ENCODE measurements around the gene FAM184A. TPM values are rescaled to one million over a fixed set of nuclear protein-coding genes. Genes with fewer than 3 reads are reported as not detected.

The FAM184A gene
- polyA plus RNA-seq, 4 donors: 1.8 to 16.7 (median 4.3) TPM

DNA sequence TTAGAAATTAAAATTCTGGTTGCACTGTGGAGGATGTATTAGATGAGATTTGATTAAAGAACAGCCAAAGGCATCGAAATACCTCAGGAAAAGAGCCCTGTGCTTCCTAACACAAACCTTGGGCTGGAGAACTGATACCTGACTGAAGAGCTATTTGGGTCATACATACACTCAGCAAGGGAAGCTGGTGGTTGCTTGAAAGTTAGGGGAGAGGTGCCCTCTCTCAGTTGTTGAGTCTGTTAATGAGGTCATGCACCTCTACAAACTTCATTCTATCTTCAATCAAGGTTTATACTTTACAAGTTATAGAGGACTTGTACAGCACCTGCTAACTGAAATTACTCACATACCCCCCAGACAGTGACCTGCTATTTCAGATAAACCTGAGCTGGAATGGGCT is 25.5 kb downstream of the FAM184A start:
- H3K4me3 ChIP-seq (ENCODE audit: low read depth in 1 of 3, low read length in 3 of 3): no peak overlapping the region
- no peak for DNase-seq
- WGBS, 3 donors: 65 to 86% (median 75%) methylated on average over 1 of the region's 1 CpG
- H3K27me3 ChIP-seq (ENCODE audit: control insufficient read depth in 3 of 3, insufficient read depth in 3 of 3, low read length in 3 of 3): no peaks in the 10 kb centered on the region
- H3K9me3 ChIP-seq (ENCODE audit: control insufficient read depth in 2 of 2, insufficient read depth in 1 of 2, low read depth in 1 of 2, low read length in 1 of 2): no peaks in the 10 kb centered on the region
- H3K27ac ChIP-seq (ENCODE audit: low read depth in 1 of 3, low read length in 2 of 3): no peak overlapping the region
- H3K36me3 ChIP-seq (ENCODE audit: control insufficient read depth in 3 of 3, insufficient read depth in 2 of 3, low read depth in 1 of 3, low read length in 3 of 3): no peaks in the 10 kb centered on the region
- H3K4me1 ChIP-seq (ENCODE audit: control insufficient read depth in 3 of 3, insufficient read depth in 2 of 3, low read depth in 1 of 3, low read length in 2 of 3): no peaks in the 10 kb centered on the region
- FAIRE-seq: no peak

DNA sequence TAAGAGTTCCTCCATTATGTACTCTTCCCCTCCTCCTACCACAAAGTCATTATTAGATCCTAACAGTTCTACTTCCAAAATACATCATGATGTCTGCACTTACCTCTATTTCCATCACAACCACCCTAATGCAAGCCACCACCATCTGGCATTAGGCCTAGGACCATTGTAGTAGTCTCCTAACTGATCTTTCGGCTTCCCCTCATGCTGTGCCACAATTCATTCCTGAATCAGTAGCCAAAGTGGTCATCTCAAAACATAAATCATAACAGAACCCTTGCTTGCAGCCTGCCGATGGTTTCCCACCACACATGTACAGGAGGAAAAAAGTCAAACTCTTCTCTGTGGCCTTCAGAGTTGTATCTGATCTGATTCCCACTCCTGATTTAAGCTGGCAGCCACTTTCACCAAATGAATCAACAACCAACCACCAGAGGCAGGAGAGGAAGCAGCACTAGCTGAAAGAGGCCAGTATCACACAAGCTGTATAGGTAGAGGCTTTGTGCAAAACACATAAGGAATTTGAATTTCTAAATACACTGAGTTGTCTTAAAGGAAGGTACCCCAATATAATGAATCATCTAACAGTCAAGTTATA is 26.1 kb downstream of the FAM184A start:
- H3K4me1 ChIP-seq (ENCODE audit: control insufficient read depth in 3 of 3, insufficient read depth in 2 of 3, low read depth in 1 of 3, low read length in 2 of 3): no peaks in the 10 kb centered on the region
- H3K27ac ChIP-seq (ENCODE audit: low read depth in 1 of 3, low read length in 2 of 3): no peak overlapping the region
- FAIRE-seq: no peak
- no peaks in the 10 kb centered on the region for H3K27me3 ChIP-seq (ENCODE audit: control insufficient read depth in 3 of 3, insufficient read depth in 3 of 3, low read length in 3 of 3)
- H3K36me3 ChIP-seq (ENCODE audit: control insufficient read depth in 3 of 3, insufficient read depth in 2 of 3, low read depth in 1 of 3, low read length in 3 of 3): no peaks in the 10 kb centered on the region
- 54 to 87% (median 69%) methylated on average over 2 of the region's 2 CpGs for WGBS, 3 donors
- H3K4me3 ChIP-seq (ENCODE audit: low read depth in 1 of 3, low read length in 3 of 3): no peak overlapping the region
- H3K9me3 ChIP-seq (ENCODE audit: control insufficient read depth in 2 of 2, insufficient read depth in 1 of 2, low read depth in 1 of 2, low read length in 1 of 2): no peaks in the 10 kb centered on the region
- no peak for DNase-seq

DNA sequence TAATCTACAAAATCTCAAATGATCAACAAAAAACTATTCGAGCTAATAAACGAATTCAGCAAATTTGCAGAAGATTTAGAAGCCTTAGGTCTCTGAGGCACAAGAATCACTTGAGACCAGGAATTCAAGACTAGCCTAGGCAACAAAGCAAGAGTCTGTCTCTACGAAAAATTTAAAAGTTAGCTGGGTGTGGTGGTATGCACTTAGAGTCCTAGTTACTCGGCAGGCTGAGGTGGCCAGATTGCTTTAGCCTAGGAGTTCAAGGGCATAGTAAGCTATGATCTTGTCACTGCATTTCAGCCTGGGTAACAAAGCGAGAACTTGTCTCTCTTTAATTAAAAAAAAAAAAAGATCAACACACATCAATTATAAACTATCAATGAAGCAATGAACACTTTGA is 34.2 kb downstream of the FAM184A start:
- no peak for FAIRE-seq
- no peak for DNase-seq
- H3K36me3 ChIP-seq (ENCODE audit: control insufficient read depth in 3 of 3, insufficient read depth in 2 of 3, low read depth in 1 of 3, low read length in 3 of 3): peaks cover 0 to 2% (median 0%) of the 10 kb centered on the region in 3 donors
- peaks cover 0 to 2% of the 10 kb centered on the region in 2 donors for H3K9me3 ChIP-seq (ENCODE audit: control insufficient read depth in 2 of 2, insufficient read depth in 1 of 2, low read depth in 1 of 2, low read length in 1 of 2)
- no peaks in the 10 kb centered on the region for H3K4me1 ChIP-seq (ENCODE audit: control insufficient read depth in 3 of 3, insufficient read depth in 2 of 3, low read depth in 1 of 3, low read length in 2 of 3)
- WGBS, 3 donors: 89 to 92% (median 92%) methylated on average over 5 of the region's 5 CpGs
- no peak overlapping the region for H3K4me3 ChIP-seq (ENCODE audit: low read depth in 1 of 3, low read length in 3 of 3)
- H3K27me3 ChIP-seq (ENCODE audit: control insufficient read depth in 3 of 3, insufficient read depth in 3 of 3, low read length in 3 of 3): no peaks in the 10 kb centered on the region
- no peak overlapping the region for H3K27ac ChIP-seq (ENCODE audit: low read depth in 1 of 3, low read length in 2 of 3)

DNA sequence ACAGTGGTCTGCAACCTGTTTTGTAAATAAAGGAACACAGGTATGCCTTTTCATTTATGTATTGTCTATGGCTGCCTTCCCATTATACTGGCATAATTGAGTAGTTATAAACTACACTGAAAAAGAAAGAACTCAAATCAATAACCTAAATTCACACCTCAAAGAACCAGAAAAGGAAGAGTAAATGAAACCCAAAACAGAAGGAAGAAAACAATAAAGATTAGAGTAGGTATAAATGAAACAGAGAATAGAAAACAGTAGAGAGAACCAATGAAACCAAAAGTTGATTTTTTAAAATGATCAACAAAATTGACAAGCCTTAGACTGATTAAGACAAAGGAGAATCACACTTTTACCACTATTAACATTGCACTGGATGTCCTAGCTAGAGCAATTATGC is 34.7 kb downstream of the FAM184A start:
- Histone ChIP-seq H3K4me1 (ENCODE audit: control insufficient read depth in 3 of 3, insufficient read depth in 2 of 3, low read depth in 1 of 3, low read length in 2 of 3) (no peaks in the 10 kb centered on the region), H3K36me3 (ENCODE audit: control insufficient read depth in 3 of 3, insufficient read depth in 2 of 3, low read depth in 1 of 3, low read length in 3 of 3) (peaks cover 0 to 2% (median 0%) of the 10 kb centered on the region in 3 donors), H3K4me3 (ENCODE audit: low read depth in 1 of 3, low read length in 3 of 3) (no peak overlapping the region), H3K27me3 (ENCODE audit: control insufficient read depth in 3 of 3, insufficient read depth in 3 of 3, low read length in 3 of 3) (no peaks in the 10 kb centered on the region), H3K9me3 (ENCODE audit: control insufficient read depth in 2 of 2, insufficient read depth in 1 of 2, low read depth in 1 of 2, low read length in 1 of 2) (peaks cover 0 to 2% of the 10 kb centered on the region in 2 donors), H3K27ac (ENCODE audit: low read depth in 1 of 3, low read length in 2 of 3) (no peak overlapping the region)
- DNase-seq (no peak), FAIRE-seq (no peak)

DNA sequence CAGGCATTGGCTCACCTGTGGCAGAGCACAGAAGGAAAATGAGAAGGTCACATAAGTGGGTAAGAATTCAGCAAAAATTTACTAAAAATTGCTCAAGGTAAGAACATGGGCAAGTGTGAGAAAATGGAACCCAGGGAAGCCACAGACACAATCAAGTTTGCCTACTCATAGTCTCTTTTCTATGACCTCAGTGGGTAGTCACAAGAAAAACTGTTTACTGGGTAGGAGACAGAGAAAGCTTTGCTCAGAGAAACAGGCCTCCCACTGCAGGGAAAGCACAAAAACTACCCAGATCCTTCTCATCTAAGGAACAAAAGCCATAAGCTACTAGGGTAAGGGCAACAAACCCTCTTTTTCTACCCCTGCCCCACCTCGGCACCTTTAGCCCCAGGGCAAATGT is 35.2 kb downstream of the FAM184A start:
- Histone ChIP-seq H3K4me1 (ENCODE audit: control insufficient read depth in 3 of 3, insufficient read depth in 2 of 3, low read depth in 1 of 3, low read length in 2 of 3) (no peaks in the 10 kb centered on the region), H3K27ac (ENCODE audit: low read depth in 1 of 3, low read length in 2 of 3) (no peak overlapping the region), H3K9me3 (ENCODE audit: control insufficient read depth in 2 of 2, insufficient read depth in 1 of 2, low read depth in 1 of 2, low read length in 1 of 2) (peaks cover 0 to 2% of the 10 kb centered on the region in 2 donors), H3K27me3 (ENCODE audit: control insufficient read depth in 3 of 3, insufficient read depth in 3 of 3, low read length in 3 of 3) (no peaks in the 10 kb centered on the region), H3K4me3 (ENCODE audit: low read depth in 1 of 3, low read length in 3 of 3) (no peak overlapping the region), H3K36me3 (ENCODE audit: control insufficient read depth in 3 of 3, insufficient read depth in 2 of 3, low read depth in 1 of 3, low read length in 3 of 3) (peaks cover 0 to 2% (median 0%) of the 10 kb centered on the region in 3 donors)
- FAIRE-seq (no peak), DNase-seq (no peak)
- WGBS, 3 donors: 76 to 84% (median 77%) methylated on average over 1 of the region's 1 CpG

DNA sequence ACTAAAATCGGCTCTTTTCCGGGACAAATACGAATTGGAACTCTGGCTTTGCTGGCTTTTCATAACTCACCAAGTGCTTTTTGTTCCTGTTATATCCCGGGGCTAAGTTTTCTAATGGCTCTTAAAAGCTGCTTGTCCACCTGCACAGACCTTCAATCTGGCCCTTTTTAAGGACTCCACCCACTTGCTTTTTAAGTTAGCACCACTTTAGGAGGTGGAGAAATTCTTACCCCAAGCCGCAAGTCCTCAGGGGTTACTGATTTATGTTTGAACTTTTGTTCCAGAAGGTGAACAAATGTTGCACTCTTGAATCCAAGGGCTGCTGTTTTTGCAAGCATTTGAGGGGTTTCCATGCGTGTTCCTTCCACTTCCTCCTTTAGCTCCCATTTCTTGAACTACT is 37.8 kb downstream of the FAM184A start:
- FAIRE-seq (no peak), DNase-seq (no peak)
- H3K27me3 ChIP-seq (ENCODE audit: control insufficient read depth in 3 of 3, insufficient read depth in 3 of 3, low read length in 3 of 3): no peaks in the 10 kb centered on the region
- no peak overlapping the region for H3K27ac ChIP-seq (ENCODE audit: low read depth in 1 of 3, low read length in 2 of 3)
- no peak overlapping the region for H3K4me3 ChIP-seq (ENCODE audit: low read depth in 1 of 3, low read length in 3 of 3)
- H3K4me1 ChIP-seq (ENCODE audit: control insufficient read depth in 3 of 3, insufficient read depth in 2 of 3, low read depth in 1 of 3, low read length in 2 of 3): no peaks in the 10 kb centered on the region
- 77 to 88% (median 80%) methylated on average over 6 of the region's 6 CpGs for WGBS, 3 donors
- peaks cover 0 to 2% (median 0%) of the 10 kb centered on the region in 3 donors for H3K36me3 ChIP-seq (ENCODE audit: control insufficient read depth in 3 of 3, insufficient read depth in 2 of 3, low read depth in 1 of 3, low read length in 3 of 3)
- H3K9me3 ChIP-seq (ENCODE audit: control insufficient read depth in 2 of 2, insufficient read depth in 1 of 2, low read depth in 1 of 2, low read length in 1 of 2): peaks cover 0 to 2% of the 10 kb centered on the region in 2 donors

DNA sequence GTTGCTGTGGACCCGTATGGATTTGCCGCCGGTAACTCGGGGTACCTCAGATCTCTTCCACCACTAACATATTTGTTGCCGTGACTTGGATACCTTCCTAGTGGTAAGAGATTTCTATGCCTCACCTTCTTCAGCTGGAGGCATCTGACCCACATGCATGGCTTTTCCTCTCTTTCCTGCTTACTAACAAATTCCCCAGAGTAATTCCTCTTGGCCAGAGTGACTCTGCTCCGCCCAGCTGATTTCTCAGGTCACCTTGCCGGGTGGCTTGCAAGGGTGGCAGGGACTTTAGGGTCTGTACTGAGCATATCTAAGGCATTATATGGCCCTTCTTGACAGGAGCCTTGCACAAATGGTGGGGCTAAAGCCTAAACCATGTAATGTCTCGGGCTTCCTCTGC is 38.2 kb downstream of the FAM184A start:
- no peak overlapping the region for H3K27ac ChIP-seq (ENCODE audit: low read depth in 1 of 3, low read length in 2 of 3)
- DNase-seq: no peak
- H3K36me3 ChIP-seq (ENCODE audit: control insufficient read depth in 3 of 3, insufficient read depth in 2 of 3, low read depth in 1 of 3, low read length in 3 of 3): peaks cover 0 to 2% (median 0%) of the 10 kb centered on the region in 3 donors
- FAIRE-seq: no peak
- peaks cover 0 to 2% of the 10 kb centered on the region in 2 donors for H3K9me3 ChIP-seq (ENCODE audit: control insufficient read depth in 2 of 2, insufficient read depth in 1 of 2, low read depth in 1 of 2, low read length in 1 of 2)
- no peaks in the 10 kb centered on the region for H3K27me3 ChIP-seq (ENCODE audit: control insufficient read depth in 3 of 3, insufficient read depth in 3 of 3, low read length in 3 of 3)
- no peak overlapping the region for H3K4me3 ChIP-seq (ENCODE audit: low read depth in 1 of 3, low read length in 3 of 3)
- peaks cover 0 to 2% (median 0%) of the 10 kb centered on the region in 3 donors for H3K4me1 ChIP-seq (ENCODE audit: control insufficient read depth in 3 of 3, insufficient read depth in 2 of 3, low read depth in 1 of 3, low read length in 2 of 3)
- WGBS, 3 donors: 90 to 94% (median 93%) methylated on average over 8 of the region's 8 CpGs

DNA sequence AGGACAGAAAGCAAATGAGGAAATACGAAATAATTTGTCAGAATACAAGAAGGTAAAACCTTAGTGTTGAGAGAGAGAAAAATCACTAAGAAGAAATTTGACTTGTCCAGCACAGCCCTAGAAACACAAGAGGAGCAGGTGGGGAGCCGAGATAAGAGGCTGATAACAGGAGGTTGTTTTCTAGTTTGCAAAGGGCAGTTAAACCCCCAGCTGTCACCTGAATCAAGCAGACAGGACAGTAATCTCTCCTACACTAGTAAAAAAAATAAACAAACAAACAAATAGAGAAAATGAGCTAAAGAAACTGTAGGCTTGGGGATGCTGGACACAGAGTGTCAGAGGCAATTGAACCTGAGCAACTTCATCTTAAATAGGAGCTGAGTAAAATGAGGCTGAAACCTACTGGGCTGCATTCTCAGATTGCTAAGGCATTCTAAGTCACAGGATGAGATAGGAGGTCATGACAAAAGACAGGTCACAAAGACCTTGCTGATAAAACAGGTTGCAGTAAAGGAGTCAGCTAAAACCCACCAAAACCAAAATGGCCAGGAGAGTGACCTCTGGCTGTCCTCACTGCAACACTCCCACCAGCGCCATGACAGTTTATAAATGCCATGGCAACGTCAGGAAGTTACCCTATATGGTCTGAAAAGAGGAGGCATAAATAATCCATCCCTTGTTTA is 40.4 kb downstream of the FAM184A start:
- H3K27me3 ChIP-seq (ENCODE audit: control insufficient read depth in 3 of 3, insufficient read depth in 3 of 3, low read length in 3 of 3): no peaks in the 10 kb centered on the region
- no peak overlapping the region for H3K4me3 ChIP-seq (ENCODE audit: low read depth in 1 of 3, low read length in 3 of 3)
- FAIRE-seq: no peak
- peaks cover 0 to 2% of the 10 kb centered on the region in 2 donors for H3K9me3 ChIP-seq (ENCODE audit: control insufficient read depth in 2 of 2, insufficient read depth in 1 of 2, low read depth in 1 of 2, low read length in 1 of 2)
- H3K36me3 ChIP-seq (ENCODE audit: control insufficient read depth in 3 of 3, insufficient read depth in 2 of 3, low read depth in 1 of 3, low read length in 3 of 3): peaks cover 0 to 2% (median 0%) of the 10 kb centered on the region in 3 donors
- WGBS, 3 donors: 72 to 78% (median 72%) methylated on average over 4 of the region's 4 CpGs
- H3K27ac ChIP-seq (ENCODE audit: low read depth in 1 of 3, low read length in 2 of 3): no peak overlapping the region
- H3K4me1 ChIP-seq (ENCODE audit: control insufficient read depth in 3 of 3, insufficient read depth in 2 of 3, low read depth in 1 of 3, low read length in 2 of 3): peaks cover 0 to 6% (median 0%) of the 10 kb centered on the region in 3 donors
- no peak for DNase-seq

Data from small intestine (tissue), 7 donors.